DND-41 (cell line): ENCODE results near the gene NMNAT2.

Source experiments
- ATAC-seq: fragments of 200-7000 bp; cut with Tn5 transposase; 3 replicates; pipeline ENCODE4 v1.9.1; 2021; ENCODE audit warnings: low read depth; ENCODE audit not compliant: insufficient read depth
- DNase-seq: peaks from one replicate; pipeline ENCODE4 v3.0.0-alpha.2; 2020
- H2AFZ ChIP-seq: 2 replicates; pipeline ENCODE4 v1.6.0; 2012; ENCODE audit warnings: low read depth, low read length
- H3K27ac ChIP-seq: 2 replicates; pipeline ENCODE4 v1.5.1; 2012; ENCODE audit warnings: low read length, inconsistent platforms
- H3K27me3 ChIP-seq: fragments of 200-600 bp; sonication (generic); 2 replicates; pipeline ENCODE4 v1.6.0; 2012; ENCODE audit warnings: low read length, mild to moderate bottlenecking, inconsistent platforms; ENCODE audit not compliant: insufficient read depth, poor library complexity
- H3K36me3 ChIP-seq: 2 replicates; pipeline ENCODE4 v1.5.1; 2012; ENCODE audit warnings: low read length, inconsistent platforms; ENCODE audit not compliant: insufficient read depth
- H3K4me1 ChIP-seq: 2 replicates; pipeline ENCODE4 v1.5.1; 2012; ENCODE audit warnings: mild to moderate bottlenecking, low read length; ENCODE audit not compliant: insufficient read depth
- H3K4me2 ChIP-seq: 2 replicates; pipeline ENCODE4 v1.6.0; 2012; ENCODE audit warnings: mild to moderate bottlenecking, moderate library complexity, low read length, inconsistent platforms; ENCODE audit not compliant: insufficient read depth
- H3K4me3 ChIP-seq, 2 experiments: fragments of 200-600 bp in 1 of 2; shearing (Covaris generic) in 1 of 2; 2 replicates each; pipeline ENCODE4 v1.5.1; 2012 to 2016; ENCODE audit warnings: inconsistent platforms in 2 of 2, low read length in 2 of 2, mild to moderate bottlenecking in 2 of 2, low read depth in 1 of 2, moderate library complexity in 1 of 2
- H3K79me2 ChIP-seq: 2 replicates; pipeline ENCODE4 v1.6.0; 2012; ENCODE audit warnings: low read length, inconsistent platforms; ENCODE audit not compliant: insufficient read depth
- H3K9ac ChIP-seq: 2 replicates; pipeline ENCODE4 v1.6.0; 2012; ENCODE audit warnings: low read depth, mild to moderate bottlenecking, inconsistent platforms, low read length, moderate library complexity
- H3K9me3 ChIP-seq: 2 replicates; pipeline ENCODE4 v1.5.1; 2012; ENCODE audit warnings: low read length, moderate library complexity, mild to moderate bottlenecking, inconsistent platforms; ENCODE audit not compliant: insufficient read depth, severe bottlenecking
- H4K20me1 ChIP-seq: 2 replicates; pipeline ENCODE4 v1.6.0; 2012; ENCODE audit warnings: low read length; ENCODE audit not compliant: insufficient read depth
- CTCF ChIP-seq: IDR thresholded peaks from 2 replicates; pipeline ENCODE4 v1.5.1; 2012; ENCODE audit warnings: borderline replicate concordance, low read length, moderate library complexity, mild to moderate bottlenecking; ENCODE audit not compliant: poor library complexity, severe bottlenecking; ENCODE audit errors: extremely low read depth
- EZH2 ChIP-seq: IDR thresholded peaks from 3 replicates; pipeline ENCODE4 v1.6.1; 2012; ENCODE audit warnings: borderline replicate concordance, low read depth, mild to moderate bottlenecking, moderate library complexity, low read length, inconsistent platforms; ENCODE audit not compliant: severe bottlenecking

Gene NMNAT2

GRCh38 chr1:183385340-183386144, 32.6 kb downstream of the NMNAT2 start:
- DNase-seq (no peak), ATAC-seq (no peak)
- H3K27ac ChIP-seq: no peak overlapping the region
- no peak overlapping the region for H3K9ac ChIP-seq
- no peaks in the 10 kb centered on the region for H3K79me2 ChIP-seq
- no peaks in the 10 kb centered on the region for H4K20me1 ChIP-seq
- H3K9me3 ChIP-seq: no peaks in the 10 kb centered on the region
- TF ChIP-seq EZH2: no peak
- H3K4me2 ChIP-seq: no peak overlapping the region
- H3K4me1 ChIP-seq: no peaks in the 10 kb centered on the region
- no peaks in the 10 kb centered on the region for H3K36me3 ChIP-seq
- H3K4me3 ChIP-seq: no peak overlapping the region
- H3K27me3 ChIP-seq: peaks cover 8% of the 10 kb centered on the region
- no peak overlapping the region for H2AFZ ChIP-seq

- Histone ChIP-seq H3K9ac (no peak overlapping the region), H3K9me3 (no peaks in the 10 kb centered on the region), H3K79me2 (no peaks in the 10 kb centered on the region), H2AFZ (no peak overlapping the region), H4K20me1 (no peaks in the 10 kb centered on the region), H3K4me1 (no peaks in the 10 kb centered on the region), H3K27ac (no peak overlapping the region), H3K27me3 (peaks cover 7% of the 10 kb centered on the region), H3K4me3 (no peak overlapping the region), H3K36me3 (no peaks in the 10 kb centered on the region), H3K4me2 (no peak overlapping the region)
- no peak for DNase-seq
- no peak for TF ChIP-seq EZH2
- no peak for ATAC-seq
Measured at GRCh38 chr1:183379951-183380350, 38.2 kb downstream of the NMNAT2 start.

- DNase-seq (no peak), ATAC-seq (no peak)
- H3K27ac ChIP-seq: no peak overlapping the region
Measured at GRCh38 chr1:183375381-183375780, 42.8 kb downstream of the NMNAT2 start.

GRCh38 chr1:183374825-183375224, 43.4 kb downstream of the NMNAT2 start:
- no peak for DNase-seq

More at GRCh38 chr1:183375381-183375780, 42.8 kb downstream of the NMNAT2 start:
- H3K9me3 ChIP-seq: no peaks in the 10 kb centered on the region
- H3K9ac ChIP-seq: no peak overlapping the region
- TF ChIP-seq CTCF: no peak
- TF ChIP-seq EZH2: no peak
- H2AFZ ChIP-seq: no peak overlapping the region
- no peaks in the 10 kb centered on the region for H4K20me1 ChIP-seq
- no peaks in the 10 kb centered on the region for H3K4me1 ChIP-seq
- H3K36me3 ChIP-seq: no peaks in the 10 kb centered on the region
- no peak overlapping the region for H3K4me3 ChIP-seq
- peaks cover 5% of the 10 kb centered on the region for H3K27me3 ChIP-seq
- no peak overlapping the region for H3K4me2 ChIP-seq
- no peaks in the 10 kb centered on the region for H3K79me2 ChIP-seq

More at GRCh38 chr1:183374825-183375224, 43.4 kb downstream of the NMNAT2 start:
- Histone ChIP-seq H2AFZ (no peak overlapping the region), H3K9ac (no peak overlapping the region), H3K4me2 (no peak overlapping the region), H3K27me3 (peaks cover 3% of the 10 kb centered on the region), H3K36me3 (no peaks in the 10 kb centered on the region), H3K4me1 (no peaks in the 10 kb centered on the region), H3K9me3 (no peaks in the 10 kb centered on the region), H3K4me3 (no peak overlapping the region), H3K79me2 (no peaks in the 10 kb centered on the region), H4K20me1 (no peaks in the 10 kb centered on the region), H3K27ac (no peak overlapping the region)
- ATAC-seq: no peak
- TF ChIP-seq CTCF (no peak), EZH2 (no peak)
